Hepatocyte (in vitro differentiated cells): ENCODE results near the gene AFAP1.

Experiments
- EZH2 ChIP-seq: fragments of 200-600 bp; sonication (generic); IDR thresholded peaks from 2 replicates; pipeline ENCODE4 v1.6.1; 2016; ENCODE audit warnings: antibody characterized with exemption, mild to moderate bottlenecking, borderline replicate concordance
- EZH2phosphoT487 ChIP-seq: fragments of 200-600 bp; sonication (generic); IDR thresholded peaks from one replicate; pipeline ENCODE4 v1.6.1; 2018; ENCODE audit warnings: antibody characterized with exemption, mild to moderate bottlenecking, low read depth, moderate library complexity; ENCODE audit not compliant: unreplicated experiment, severe bottlenecking
- TF ChIP-seq, protein P1 (sequence below): fragments of 200-600 bp; sonication (generic); IDR thresholded peaks from 2 replicates; pipeline ENCODE4 v1.5.1; 2016; ENCODE audit warnings: antibody characterized with exemption, mild to moderate bottlenecking; ENCODE audit not compliant: poor library complexity

DNA sequence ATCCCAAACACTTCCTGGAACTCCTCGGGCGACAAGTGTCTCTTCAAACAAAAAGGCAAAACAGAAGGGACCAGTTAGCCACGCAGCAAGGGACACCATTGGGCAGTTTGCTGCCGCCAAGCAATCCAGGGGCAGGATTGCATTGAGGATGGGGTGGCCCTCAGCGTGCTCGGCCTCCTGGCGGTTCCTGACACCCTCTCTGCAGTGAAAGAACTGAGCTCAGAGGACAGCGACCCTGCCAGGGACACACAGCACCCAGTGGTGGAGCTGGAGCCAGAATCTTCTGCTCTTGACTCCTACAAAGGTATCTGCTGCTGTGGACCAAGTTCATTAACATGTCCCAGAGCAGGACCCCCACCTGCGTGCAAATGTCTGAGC lies 27.4 kb upstream of the AFAP1 start:
- TF ChIP-seq EZH2 (no peak), EZH2phosphoT487 (no peak)
- TF ChIP-seq, protein P1, sequence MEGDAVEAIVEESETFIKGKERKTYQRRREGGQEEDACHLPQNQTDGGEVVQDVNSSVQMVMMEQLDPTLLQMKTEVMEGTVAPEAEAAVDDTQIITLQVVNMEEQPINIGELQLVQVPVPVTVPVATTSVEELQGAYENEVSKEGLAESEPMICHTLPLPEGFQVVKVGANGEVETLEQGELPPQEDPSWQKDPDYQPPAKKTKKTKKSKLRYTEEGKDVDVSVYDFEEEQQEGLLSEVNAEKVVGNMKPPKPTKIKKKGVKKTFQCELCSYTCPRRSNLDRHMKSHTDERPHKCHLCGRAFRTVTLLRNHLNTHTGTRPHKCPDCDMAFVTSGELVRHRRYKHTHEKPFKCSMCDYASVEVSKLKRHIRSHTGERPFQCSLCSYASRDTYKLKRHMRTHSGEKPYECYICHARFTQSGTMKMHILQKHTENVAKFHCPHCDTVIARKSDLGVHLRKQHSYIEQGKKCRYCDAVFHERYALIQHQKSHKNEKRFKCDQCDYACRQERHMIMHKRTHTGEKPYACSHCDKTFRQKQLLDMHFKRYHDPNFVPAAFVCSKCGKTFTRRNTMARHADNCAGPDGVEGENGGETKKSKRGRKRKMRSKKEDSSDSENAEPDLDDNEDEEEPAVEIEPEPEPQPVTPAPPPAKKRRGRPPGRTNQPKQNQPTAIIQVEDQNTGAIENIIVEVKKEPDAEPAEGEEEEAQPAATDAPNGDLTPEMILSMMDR: no peak
